Measurements from ENCODE around the gene C9orf43. TPM values are rescaled to one million over a fixed set of nuclear protein-coding genes. Genes with fewer than 3 reads are reported as not detected.
A peak's percentile ranks its signal among the peaks of the same experiment; 100 is the strongest.

The C9orf43 gene
- total RNA-seq, 1 donor: 0.43 TPM

DNA sequence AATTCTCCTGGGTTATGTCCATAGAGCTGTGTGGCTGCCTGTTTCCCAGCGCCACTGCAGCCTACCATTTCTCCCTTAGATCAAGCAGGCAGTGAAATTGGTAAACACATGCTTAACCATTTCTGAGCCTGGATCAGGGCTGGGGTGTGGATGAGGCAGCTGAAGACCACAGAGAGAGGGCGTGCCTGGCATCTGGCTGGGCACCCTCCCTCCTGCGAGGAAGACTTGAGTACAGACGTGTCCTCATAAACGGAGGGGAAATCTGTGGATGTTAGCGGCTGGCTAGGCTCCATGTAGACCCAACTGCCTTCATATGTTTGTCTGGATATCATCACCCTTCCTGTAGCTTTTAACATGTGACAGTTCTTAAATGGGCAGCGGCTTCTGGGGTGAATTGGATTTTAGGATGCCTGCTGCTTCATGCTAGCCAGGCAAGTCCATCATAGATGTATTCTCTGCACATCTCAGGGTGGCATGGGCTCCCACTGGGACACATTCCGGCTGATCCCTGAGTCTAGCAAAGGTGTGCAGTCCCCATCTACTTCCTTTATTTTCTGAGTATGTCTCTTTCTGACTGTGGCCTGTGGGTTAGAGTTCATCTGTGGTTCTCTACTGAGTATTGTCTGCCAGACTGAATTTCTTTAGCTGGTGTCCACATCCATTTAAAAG is 63.9 kb downstream of the C9orf43 start:
- TF ChIP-seq, protein P1, sequence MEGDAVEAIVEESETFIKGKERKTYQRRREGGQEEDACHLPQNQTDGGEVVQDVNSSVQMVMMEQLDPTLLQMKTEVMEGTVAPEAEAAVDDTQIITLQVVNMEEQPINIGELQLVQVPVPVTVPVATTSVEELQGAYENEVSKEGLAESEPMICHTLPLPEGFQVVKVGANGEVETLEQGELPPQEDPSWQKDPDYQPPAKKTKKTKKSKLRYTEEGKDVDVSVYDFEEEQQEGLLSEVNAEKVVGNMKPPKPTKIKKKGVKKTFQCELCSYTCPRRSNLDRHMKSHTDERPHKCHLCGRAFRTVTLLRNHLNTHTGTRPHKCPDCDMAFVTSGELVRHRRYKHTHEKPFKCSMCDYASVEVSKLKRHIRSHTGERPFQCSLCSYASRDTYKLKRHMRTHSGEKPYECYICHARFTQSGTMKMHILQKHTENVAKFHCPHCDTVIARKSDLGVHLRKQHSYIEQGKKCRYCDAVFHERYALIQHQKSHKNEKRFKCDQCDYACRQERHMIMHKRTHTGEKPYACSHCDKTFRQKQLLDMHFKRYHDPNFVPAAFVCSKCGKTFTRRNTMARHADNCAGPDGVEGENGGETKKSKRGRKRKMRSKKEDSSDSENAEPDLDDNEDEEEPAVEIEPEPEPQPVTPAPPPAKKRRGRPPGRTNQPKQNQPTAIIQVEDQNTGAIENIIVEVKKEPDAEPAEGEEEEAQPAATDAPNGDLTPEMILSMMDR (IDR thresholded peaks at IDR 0.05; ENCODE audit: insufficient read depth, low read depth, low read length): no peak
- DNase-seq (ENCODE audit: low read depth): peak; percentile 56
- H3K4me3 ChIP-seq (ENCODE audit: low read depth, low read length): no peak overlapping the region

DNA sequence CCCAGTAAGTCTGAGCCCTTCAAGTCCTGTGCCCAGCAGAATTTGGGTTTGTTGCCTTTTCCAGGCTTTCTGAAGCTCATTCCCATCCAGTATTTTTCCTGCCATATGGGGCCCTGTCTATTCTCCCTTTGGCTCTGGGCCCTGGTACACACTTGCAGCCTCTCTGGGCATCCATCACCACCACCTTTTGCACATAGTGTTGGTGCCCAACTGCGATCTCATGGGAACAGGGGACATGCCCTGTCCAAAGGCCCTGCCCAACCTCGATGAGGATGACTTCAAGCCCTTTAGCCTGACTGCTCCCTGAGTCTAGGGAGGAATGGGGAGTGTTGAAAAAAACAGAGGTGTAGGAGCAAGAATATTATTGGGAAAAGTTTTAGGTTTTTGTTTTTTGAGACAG is 64.5 kb downstream of the C9orf43 start:
- no peak for DNase-seq (ENCODE audit: low read depth)
- TF ChIP-seq, protein P1 (IDR thresholded peaks at IDR 0.05; ENCODE audit: insufficient read depth, low read depth, low read length): no peak
- no peak overlapping the region for H3K4me3 ChIP-seq (ENCODE audit: low read depth, low read length)

DNA sequence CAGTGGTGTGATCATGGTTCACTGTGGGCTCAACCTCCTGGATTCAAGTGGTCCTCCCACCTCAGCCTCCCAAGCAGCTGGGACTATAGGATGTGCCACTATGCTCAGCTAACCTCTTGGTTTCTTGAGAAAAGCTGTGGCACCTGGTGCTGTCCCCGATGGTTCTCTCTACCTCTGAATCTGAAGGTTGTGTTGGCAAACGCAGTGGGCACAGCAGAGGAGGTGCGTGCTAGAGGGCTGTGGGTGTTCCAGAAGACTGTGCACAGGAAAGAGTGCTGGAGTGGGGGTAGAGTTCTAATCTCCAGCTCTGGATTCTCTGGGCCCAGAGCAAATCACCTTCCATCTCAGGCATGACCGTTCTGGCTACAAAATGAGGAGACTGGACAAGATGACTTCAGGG is 65.4 kb downstream of the C9orf43 start:
- TF ChIP-seq, protein P1 (IDR thresholded peaks at IDR 0.05; ENCODE audit: insufficient read depth, low read depth, low read length): no peak
- H3K4me3 ChIP-seq (ENCODE audit: low read depth, low read length): no peak overlapping the region
- no peak for DNase-seq (ENCODE audit: low read depth)

DNA sequence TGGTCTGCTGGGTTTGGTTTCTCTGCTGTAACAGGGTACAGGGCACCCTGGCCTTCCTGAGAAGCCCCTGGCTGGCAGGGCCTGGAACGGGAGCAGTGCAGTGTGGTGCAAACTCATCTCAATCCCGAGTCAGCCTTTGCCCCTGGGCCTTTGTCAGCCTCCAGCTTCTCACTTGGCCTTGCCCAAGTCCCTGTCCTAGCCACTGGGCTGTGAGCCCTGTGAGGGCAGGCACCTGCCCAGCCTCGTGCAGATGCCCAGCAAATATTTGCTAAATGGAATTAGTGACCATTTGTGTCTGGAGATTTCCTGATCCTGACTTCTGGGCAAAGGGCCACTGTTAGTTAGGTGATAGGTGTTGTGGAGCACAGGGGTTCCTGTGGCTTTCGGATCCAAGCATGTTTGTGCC is 66.0 kb downstream of the C9orf43 start:
- no peak for DNase-seq (ENCODE audit: low read depth)
- H3K4me3 ChIP-seq (ENCODE audit: low read depth, low read length): no peak overlapping the region
- TF ChIP-seq, protein P1 (IDR thresholded peaks at IDR 0.05; ENCODE audit: insufficient read depth, low read depth, low read length): no peak

DNA sequence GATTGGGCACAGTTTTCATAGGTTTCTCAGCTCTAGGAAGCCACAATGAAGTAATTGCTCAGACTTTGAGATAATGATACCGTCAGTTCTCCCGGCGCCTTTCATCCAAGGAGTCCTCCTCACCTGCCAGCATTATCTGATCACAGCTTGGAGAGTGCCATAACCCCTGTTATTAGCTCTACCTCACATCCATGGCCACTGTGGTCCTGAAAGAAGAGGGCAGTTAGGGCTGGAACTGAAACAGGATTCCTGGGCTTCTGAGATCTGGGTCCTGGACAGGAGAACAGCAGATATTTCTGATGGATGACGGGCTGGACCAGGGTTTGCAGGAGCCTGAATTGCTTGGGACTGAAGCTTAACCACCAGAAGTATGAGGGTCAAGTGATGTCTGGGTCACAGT is 66.5 kb downstream of the C9orf43 start:
- DNase-seq (ENCODE audit: low read depth): no peak
- TF ChIP-seq, protein P1 (IDR thresholded peaks at IDR 0.05; ENCODE audit: insufficient read depth, low read depth, low read length): no peak
- no peak overlapping the region for H3K4me3 ChIP-seq (ENCODE audit: low read depth, low read length)

DNA sequence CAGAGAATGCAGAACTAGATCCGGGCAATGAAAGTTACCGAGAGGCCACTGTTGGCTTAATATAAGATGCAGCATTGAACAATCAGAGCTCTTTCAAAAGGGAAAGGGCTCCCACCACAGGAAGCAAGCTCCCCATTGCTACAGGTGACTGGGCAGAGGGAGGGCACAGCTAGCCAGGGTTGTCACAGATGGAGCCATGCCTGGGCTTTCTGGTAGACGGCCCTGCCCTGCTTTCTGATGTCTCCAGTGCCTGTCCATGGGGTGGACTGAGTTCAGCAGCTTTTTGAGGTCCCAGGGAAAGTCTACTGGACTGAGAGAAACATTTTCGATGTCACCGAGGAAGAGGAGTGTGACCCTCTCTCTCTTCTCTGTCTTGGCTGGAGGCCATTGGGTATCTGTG is 67.1 kb downstream of the C9orf43 start:
- DNase-seq (ENCODE audit: low read depth): no peak
- TF ChIP-seq, protein P1 (IDR thresholded peaks at IDR 0.05; ENCODE audit: insufficient read depth, low read depth, low read length): no peak
- H3K4me3 ChIP-seq (ENCODE audit: low read depth, low read length): no peak overlapping the region

DNA sequence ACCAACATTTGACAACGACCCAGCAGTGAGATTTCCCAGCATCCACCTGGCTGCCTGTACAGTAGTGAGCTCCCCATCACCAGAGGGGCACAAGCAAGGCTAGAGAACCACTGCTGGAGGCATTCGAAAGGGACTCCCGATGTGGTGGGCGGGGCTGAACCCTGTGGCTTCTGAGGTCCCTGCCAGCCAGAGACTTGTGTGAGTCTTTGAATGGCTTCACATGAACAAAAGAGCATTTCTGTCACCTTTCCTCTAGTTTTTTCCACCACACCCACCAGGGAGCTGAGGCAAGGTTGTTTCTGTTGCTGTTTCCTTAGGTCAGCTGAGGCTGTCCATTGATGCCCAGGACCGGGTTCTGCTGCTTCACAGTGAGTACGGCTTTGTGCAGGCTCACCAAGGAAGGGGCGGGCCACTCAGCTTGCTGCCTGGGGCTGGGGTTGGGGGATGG is 68.7 kb downstream of the C9orf43 start:
- TF ChIP-seq, protein P1 (IDR thresholded peaks at IDR 0.05; ENCODE audit: insufficient read depth, low read depth, low read length): no peak
- DNase-seq (ENCODE audit: low read depth): no peak
- H3K4me3 ChIP-seq (ENCODE audit: low read depth, low read length): no peak overlapping the region
